NCI-H345 treated with DMSO at 0.1 percent for 48 hours (cell line): ENCODE measurements around the gene AOX1.
"Not testable (repeated sequence)": the region's sequence is repeated elsewhere in the genome, so short reads cannot be mapped to it uniquely, and the experiment has no call there.

Experiments used
- DNase-seq: peaks from one replicate; lab custom pipeline; 2025; ENCODE audit not compliant: unreplicated experiment; lab: John Stamatoyannopoulos, UW

Gene AOX1

GRCh38 chr2:200600549-200601225, 14.9 kb downstream of the AOX1 start:
- no peak for DNase-seq

GRCh38 chr2:200602584-200602983, 16.8 kb downstream of the AOX1 start:
- DNase-seq: no peak

GRCh38 chr2:200603972-200604371, 18.2 kb downstream of the AOX1 start:
- DNase-seq: no peak

GRCh38 chr2:200604571-200605255, 18.9 kb downstream of the AOX1 start:
- DNase-seq: no peak

GRCh38 chr2:200608341-200609027, 22.7 kb downstream of the AOX1 start:
- no peak for DNase-seq

- DNase-seq: no peak
Measured at GRCh38 chr2:200609028-200609614, 23.3 kb downstream of the AOX1 start.

GRCh38 chr2:200610217-200610616, 24.4 kb downstream of the AOX1 start:
- not testable (repeated sequence) for DNase-seq

- no peak for DNase-seq
Measured at GRCh38 chr2:200613692-200614091, 27.9 kb downstream of the AOX1 start.

GRCh38 chr2:200614249-200614648, 28.4 kb downstream of the AOX1 start:
- DNase-seq: no peak

- no peak for DNase-seq
Measured at GRCh38 chr2:200615247-200615646, 29.4 kb downstream of the AOX1 start.

- no peak for DNase-seq
Measured at GRCh38 chr2:200616193-200616592, 30.4 kb downstream of the AOX1 start.

GRCh38 chr2:200616656-200617055, 30.8 kb downstream of the AOX1 start:
- no peak for DNase-seq

- no peak for DNase-seq
Measured at GRCh38 chr2:200617156-200618053, 31.6 kb downstream of the AOX1 start.

- no peak for DNase-seq
Measured at GRCh38 chr2:200618054-200618419, 32.2 kb downstream of the AOX1 start.

- no peak for DNase-seq
Measured at GRCh38 chr2:200618590-200619021, 32.8 kb downstream of the AOX1 start.

GRCh38 chr2:200619279-200619678, 33.5 kb downstream of the AOX1 start:
- DNase-seq: no peak

- no peak for DNase-seq
Measured at GRCh38 chr2:200620606-200621390, 35.0 kb downstream of the AOX1 start.

- DNase-seq: no peak
Measured at GRCh38 chr2:200622106-200622505, 36.3 kb downstream of the AOX1 start.

- DNase-seq: no peak
Measured at GRCh38 chr2:200624026-200624425, 38.2 kb downstream of the AOX1 start.

- no peak for DNase-seq
Measured at GRCh38 chr2:200624658-200625057, 38.8 kb downstream of the AOX1 start.
